Activated CD4-positive, alpha-beta T cell treated with anti-CD3 and anti-CD28 coated beads for 4 hours (primary cell): ENCODE data around the gene NSMCE1.

ENCODE experiments used
- DNase-seq, 2 donors: peaks; one replicate each; pipeline ENCODE4 v3.0.0-alpha.2; 2020

NSMCE1 gene

DNA sequence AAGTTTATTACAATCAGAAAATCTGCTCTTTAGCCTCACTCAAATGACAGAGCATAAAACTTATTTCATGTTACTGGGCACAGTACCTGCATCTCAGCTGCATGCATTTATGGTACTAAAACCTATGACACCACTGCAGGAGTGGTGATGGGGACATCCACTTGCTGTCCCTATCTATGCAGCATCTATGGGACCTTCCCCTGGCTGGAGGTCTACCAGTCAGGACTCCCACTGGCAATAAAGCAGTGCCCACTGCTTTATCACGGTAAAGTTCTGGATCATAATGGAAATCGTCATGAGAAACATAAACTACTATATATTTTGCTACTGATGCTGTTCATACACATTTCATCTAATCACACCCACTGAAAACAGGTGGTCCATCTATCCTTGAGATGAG, 26.2 kb downstream of the NSMCE1 start:
- no peak for DNase-seq

DNA sequence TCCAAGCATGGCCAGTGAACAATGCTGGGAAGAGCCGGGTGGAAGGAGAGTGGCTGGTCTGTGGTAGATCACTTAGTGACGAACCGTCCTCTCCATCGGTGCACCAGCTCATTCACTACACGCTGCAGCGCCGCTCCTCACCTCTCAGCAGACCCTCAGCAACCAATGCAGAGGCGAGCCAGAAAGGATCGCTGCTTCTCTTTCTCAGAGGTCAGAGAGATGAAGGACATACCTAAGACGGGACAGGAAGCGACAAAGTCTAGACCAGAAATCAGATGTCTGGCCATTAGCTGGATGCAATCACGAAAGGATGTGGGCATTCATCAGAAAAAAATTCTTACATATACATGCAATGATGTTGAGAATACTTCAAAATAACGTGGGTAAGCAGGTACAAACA, 26.9 kb downstream of the NSMCE1 start:
- DNase-seq = no peak

DNA sequence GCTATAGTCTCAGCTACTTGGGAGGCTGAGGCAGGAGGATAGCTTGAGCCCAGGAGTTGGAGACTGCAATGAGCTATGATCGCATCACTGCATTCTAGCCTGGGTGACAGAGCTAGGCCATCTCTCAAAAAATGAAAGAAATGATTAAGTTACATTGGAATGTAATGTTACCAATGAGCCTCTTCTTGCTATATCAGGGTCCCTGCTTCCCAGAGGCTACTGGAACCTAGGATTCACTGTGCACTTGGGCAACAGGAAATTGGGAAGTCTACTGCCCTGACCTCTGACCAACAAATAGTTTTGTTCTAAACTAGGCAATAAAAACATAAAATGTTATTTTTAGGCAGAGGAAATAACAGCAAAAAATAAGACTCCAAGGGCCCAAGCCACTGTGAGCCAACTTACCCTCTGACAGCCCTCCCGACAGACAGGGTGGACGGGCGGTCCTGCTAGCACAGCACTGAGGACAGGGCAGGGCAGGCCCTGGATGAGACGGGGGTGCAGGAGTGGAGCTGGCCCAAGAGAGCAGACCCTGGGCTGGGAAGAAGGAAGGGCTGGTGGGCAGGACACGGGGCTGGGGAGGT, 27.5 kb downstream of the NSMCE1 start:
- no peak for DNase-seq

DNA sequence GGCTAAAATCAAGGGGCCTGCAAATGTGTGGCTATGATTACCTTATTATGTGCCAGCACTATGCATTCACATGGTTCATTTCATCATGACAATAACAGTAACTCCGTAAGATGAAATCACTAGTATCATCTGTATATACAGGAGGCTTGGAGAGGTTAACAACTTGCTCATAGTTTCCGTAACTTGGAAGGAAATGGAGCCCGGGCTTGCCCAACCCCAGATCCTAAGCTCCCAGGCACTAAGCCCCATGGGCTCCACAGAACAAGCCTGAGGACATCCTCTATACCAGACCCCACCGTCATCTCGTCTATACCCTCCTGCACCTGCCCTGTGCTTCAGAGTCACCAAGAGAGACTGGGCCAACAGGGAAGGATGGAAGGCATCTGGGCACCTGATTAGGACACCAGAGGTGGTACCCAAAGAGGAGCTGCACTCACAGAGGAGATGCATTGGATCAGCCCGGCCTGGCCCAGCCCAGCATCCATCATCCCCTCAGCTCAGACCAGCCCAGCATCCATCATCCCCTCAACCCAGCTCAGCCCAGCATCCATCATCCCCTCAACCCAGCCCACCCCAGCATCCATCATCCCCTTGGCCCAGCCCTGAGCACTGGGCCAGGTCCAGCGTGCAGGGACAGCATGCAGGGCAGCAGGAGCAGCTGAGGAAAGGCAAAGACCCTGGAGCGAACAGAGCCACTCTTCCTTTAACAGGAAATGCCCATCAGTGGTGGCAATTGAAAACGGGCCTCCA, 28.5 kb downstream of the NSMCE1 start:
- DNase-seq = no peak

DNA sequence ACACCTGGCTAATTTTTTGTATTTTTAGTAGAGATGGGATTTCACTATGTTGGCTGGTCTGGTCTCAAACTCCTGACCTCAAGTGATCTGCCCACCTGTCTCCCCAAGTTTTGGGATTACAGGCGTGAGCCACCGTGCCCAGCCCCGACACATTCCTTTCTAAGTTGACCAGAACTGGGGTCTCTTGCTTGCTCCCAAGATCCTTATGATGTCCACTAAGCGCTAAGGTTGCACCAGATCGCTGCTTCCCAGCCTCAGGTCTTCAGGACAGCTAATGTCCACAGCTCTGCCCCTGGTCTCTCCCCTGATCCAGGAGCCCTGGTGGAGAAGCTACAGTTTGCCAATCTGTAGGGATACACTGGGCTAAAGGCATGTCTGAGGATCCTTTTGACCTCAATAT, 29.5 kb downstream of the NSMCE1 start:
- DNase-seq = no peak

DNA sequence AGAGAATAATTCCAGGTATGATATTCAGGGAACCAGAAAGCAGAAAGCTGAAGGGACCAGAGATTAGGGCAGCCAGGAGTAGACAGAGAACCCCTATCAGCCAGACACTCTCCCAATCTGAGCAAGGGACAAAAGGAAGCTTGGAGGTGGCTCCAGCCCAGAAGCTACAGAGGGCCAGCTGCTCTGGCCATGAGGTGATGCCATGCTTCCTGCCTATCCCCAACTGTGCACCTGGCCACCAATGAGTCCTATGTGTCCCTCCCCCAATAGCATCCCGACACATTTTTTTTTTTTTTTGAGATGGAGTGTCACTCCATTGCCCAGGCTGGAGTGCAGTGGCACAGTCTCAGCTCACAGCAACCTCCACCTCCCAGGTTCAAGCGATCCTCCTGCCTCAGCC, 30.0 kb downstream of the NSMCE1 start:
- DNase-seq = no peak

DNA sequence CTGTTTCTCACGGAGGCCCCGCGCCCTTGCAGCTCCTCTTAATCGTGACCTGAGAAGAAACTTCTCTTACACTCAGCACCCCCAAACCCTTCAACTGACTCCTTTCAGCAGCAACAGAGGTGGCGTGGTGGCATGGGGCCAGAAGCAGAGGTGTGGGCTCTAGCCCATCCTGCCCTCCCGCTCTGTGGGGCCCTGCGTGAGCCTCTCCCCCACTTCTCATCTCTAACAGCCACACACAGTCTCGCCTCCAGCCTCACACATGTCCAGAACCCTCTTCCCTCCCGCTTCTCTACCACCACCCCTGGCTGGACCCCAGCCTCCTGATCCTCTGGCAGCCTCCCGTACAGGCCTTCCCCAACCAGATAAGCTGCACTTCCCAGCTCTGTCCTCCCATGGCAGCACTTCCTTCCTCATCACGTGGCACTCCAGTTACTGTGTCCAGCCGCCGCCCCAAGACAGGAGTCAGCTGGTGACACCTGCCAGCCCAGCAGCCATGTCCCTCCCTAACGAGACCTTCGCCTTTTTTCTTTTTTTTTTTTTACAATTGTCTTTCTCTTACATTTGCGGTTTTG, 30.5 kb downstream of the NSMCE1 start:
- DNase-seq = peak; percentile 41 to 48

DNA sequence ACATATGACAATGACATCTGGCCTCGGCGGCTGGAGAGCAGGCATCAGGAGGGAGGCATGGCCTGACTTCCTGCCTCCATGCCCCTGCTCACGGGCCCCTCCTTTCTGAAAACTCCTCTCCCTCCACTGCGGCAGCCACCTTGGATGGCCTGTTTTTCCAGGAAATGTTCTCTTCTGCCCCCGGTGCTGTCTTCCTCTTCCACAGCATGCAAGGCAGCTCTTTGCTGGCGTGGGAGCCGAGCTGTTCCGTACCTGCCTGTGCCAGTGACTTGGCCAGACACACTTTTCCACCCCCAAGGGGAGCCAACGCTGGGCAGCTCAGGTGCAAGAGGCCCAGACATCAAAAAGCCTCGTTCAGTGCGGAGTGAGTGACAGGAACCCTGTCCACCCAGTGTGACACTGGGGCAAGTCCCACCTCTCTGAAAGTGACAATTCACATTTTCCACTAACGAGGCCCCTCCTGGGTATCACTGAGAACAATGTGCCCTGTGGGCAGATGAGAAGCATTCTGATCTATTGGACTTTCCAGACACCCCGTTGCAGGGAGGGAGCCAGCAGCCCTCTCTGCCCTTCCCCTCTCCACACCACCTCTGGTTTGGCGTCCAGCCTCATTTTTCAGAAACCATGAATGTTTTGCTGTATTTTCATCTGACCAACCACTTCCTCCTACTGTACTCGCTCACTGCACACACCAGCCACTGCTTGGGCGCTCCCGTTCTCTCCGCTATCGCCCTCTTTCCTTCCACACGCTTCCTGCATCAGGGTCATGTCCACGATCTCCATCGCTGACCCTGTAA, 31.2 kb downstream of the NSMCE1 start:
- DNase-seq = peak; percentile 79 to 86

DNA sequence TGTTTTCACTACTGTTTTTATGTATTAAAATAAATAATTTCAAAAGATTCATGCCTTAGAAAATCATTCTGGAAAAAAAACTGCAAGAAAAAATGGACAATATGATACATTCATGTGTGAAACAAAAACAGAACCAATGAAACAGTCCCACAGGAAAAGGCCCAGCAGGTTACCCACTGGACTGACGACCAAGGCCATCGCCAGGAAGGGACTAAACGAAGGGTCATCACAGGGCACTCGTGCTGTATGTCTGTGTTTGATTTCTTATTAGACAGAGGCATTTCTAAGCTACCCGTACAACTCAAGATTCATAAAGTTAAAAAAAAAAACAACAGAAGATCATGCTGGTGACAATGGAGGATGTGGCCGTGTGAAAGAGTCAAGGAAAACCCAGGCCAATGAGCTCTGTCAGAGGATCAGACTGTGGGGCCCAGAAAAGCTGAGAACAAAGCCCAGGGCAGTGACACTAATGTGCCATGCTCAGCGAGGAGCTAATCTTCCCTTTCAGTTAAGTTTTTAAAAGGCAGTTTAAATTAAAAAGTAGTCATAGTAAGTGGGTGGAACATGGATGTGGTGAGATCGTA, 31.8 kb downstream of the NSMCE1 start:
- DNase-seq = no peak

DNA sequence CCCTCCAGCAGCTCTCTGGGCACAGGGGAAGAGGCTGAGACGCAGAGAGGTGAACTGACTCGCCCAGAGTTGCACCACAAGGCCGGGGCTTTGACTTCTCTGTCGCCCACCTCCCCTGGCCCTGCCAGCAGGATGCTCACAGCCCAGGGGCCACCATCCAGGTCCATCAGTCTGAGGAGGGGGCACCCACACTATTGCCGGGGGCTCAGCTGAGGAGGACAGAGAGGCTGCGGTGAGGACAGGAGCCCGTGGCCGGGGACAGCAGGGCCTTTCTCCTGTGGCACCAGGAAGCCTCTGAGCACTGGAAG, 32.7 kb downstream of the NSMCE1 start:
- no peak for DNase-seq

DNA sequence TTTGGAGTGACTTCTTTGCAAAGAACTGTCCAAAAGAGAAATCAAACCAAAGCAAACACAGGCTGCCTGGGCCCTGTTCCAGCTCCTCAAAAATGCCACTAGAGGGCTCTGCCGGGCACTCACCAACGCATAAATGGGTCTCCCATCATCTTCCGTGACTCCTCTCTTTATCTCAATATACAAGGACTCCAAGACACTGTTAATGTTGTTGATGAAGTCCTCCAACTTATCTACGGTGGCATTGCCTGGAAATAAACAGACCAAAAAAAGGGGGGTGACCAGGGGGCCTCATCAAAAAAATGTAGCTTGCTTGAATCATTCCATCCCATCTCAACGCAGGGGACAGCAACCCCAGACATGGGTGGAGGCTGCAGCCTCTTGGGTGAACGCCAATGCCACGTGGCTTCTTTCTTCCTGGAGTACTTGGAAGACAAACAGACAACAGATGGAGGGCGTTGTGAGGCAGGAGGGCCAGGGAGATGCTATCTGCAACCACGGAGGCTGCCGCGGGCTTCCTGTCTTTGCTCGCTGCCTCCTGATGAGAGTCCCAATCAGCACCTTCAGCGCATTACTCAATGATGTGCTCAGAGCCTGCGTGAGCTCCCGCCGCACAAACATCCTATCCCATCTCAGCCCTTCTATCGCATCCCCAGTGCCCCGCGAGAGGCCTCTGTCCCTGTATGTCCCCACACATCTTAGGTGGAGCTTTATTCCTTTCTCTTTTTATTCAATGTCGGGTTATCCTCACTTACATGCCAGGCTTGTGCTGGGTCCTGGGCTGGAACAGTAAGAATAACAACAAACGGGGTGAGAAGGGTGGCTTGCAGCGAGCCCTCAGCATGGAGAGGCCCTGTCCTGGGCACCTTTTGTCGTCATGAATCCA, 33.3 kb downstream of the NSMCE1 start:
- peak; percentile 80 to 84 for DNase-seq

DNA sequence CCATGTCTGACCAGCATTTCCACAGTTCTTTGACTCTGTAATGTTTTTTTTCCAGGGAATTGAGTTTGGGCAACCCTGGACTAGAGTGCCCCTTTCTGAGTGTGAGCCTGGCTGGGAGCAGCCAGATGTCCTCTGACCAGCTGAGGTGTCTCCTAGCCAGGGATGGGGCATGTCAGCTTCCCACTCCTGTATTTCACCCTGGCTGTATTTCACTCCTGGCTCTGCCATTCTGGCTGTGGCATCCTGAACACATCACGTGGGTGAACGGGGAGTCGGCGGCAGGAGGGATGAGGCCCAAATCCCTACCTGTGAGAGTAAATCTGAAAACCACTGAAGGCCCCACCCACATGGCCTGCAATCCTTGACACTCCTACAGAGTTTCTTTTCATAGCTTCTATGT, 34.0 kb downstream of the NSMCE1 start:
- DNase-seq = no peak

DNA sequence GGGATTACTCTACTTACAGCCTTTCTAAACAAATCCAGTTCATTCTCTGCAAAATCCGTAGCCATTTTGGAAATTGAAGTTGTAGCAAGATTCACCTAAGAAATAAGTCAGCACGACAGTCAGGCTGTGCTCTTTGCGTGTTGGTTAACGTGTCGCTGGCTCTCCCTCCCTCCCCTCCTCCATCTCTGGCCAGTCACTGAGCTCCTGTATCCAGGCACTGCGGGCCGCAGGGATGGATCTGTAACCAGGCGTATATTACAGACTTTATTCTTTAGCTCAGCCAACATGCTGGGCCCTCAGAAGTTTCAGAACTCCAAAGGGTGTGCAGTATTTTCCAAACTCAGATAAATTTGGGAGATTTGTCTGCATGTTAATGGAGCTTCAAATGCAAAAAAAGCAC, 34.4 kb downstream of the NSMCE1 start:
- no peak for DNase-seq

DNA sequence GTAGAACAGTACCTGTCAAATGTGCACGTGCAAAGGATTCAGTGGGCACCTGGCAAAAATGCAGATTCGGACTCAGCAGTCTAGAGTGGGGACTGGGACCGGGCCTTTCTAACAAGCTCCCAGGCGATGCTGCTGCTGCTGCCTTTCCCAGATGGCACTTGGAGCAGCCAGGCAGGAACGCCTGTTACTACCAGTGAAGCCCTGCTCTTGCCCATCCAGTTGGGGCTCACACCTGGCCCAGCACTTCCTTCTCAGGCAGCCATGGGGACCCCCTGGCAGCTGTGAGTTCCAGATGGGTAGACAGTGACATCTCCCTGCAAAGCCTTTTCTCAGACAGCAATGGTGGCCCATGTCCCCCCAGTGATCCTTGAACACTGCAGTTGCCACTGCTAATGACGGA, 34.8 kb downstream of the NSMCE1 start:
- DNase-seq = no peak

DNA sequence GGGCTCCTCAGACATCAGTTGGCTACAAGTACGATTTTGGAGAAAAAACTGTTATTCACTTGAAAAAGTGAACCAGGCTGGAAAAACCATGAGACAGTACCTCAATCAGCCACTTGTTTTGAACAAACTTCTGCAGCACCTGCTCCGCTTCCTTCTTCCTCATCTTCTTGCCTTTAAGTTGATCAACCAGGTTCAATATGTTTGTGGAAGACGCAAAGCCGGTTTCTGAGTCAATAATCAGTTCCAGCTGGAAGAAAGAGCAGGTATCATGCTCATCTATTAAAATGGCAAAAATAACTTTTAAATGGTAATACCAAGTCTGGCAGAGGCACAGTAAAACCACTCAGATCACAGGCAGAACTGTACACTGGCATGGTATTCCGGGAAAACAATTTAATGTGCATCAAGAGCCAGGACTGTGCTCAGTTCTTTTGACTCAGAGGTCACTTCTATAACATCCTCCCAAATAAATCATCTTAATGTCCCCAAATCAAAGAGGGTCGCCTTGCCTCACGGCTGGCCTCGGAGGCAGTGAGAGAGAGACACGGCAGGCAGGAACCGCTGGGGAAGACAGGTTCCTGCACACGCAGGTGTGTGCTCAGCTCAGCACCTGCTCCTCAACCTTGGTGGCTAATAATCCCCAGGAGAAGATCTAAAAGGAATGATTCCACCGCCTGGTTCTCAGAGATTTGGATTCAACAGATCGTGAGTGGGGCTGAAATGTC, 35.5 kb downstream of the NSMCE1 start:
- DNase-seq = no peak

DNA sequence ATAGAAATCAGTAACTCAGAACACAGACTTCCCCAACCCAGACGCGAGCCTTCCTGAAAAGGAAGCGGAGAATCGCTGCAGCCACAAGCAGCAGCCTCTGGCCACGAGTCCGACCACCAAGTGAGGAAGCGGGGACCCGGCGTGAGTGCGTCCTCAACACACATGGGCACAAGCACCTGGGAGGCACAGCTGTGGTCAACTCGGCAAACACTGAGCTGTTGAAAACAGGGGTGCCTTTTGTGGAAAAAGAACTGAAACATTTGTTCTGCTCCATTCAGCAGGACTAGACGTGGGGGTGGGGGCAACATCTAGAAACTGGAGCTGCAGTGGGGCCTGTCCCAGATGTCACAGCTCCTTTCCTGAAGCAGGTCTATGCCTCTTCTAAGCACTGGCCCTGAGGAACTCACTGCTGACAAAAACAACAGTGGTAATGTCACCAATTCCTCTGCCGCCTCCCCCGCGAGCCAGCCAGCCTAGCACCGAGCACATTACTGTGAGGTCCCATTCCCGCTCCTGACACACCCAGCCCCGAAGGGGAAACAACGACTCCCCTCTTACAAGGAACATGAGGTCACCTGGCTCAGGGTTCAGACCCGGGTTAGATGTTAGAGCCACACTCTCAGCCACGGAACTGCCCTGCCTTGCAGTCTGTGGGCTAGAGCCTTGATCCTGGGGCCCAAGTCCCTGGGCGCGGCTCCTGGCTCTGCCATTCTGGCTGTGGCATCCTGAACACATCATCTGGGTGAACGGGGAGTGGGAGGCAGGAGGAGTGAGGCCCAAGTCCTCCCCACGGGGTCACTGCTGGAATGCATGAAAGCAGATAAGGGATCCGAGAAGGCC, 36.3 kb downstream of the NSMCE1 start:
- DNase-seq = peak; percentile 36 to 37

DNA sequence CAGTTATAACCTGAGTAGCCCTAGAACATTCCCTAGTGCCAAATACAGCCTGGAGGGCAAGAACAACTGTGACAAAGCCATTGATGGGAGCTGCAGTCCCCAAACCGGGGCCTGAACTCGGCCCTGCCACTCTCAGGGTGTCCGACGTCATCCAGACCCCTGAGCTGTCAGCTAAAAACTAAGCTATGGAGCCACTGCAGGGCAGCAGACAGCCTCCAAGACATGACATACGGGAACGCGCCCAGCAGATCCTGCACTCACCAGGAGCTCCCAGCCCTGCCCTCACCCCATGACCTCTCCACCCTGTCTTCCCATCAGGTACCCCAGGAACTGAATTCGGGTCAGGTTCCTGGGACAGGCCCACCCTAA, 36.9 kb downstream of the NSMCE1 start:
- no peak for DNase-seq

DNA sequence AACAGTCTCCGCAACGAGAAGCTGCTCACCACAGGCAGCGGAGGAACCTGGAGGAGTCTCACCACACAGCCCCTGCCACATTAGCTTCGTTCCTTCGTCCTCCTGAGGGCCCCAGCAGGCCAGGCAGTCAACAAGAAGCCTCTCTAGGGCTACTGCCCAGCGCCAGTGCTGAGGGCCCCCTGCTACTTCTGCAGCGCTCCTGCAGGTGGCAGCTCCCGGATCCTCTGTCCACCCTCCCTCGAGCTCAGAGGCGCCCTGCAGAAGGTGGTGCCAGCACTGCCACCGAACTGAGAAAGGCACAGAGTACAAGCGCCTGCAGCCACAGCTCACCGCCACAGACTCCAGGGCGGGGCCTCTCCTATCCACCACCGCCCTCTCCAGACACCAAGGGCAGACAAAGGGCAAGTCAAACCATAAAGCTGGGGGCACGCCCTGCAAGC, 38.0 kb downstream of the NSMCE1 start:
- DNase-seq = peak; percentile 65 to 68

DNA sequence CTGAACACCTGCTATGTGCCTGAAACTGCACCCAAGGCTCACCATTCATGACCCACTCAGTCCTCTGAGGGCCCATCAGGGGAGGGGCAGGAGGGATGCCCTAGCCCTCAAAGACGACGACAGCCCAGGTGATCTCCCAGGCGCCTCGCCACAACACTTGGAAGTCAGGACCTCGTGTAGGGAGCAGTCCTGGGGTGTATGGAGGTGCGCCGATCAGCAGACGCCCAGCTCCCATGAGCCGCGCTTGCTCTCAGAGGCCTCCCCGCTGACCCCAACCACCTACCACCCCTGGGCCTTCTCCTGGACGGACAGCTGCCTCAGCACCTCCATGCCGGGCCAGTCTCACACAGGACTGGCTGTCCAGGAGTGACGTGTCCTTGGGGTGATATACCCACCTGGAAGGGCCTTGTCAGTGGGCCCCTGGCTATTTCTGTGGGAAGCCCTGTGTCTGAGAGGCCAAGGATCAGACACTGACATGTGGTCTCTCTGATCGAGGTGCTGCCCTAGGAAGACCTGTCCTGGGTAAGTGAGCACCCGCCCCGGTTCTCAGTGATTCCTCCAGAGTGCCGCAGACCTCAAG, 38.6 kb downstream of the NSMCE1 start:
- no peak for DNase-seq
